K562 (cell line): Measurements from ENCODE around the gene KSR2. TPM values are rescaled to one million over a fixed set of nuclear protein-coding genes. Genes with fewer than 3 reads are reported as not detected.

Source experiments
- ATAC-seq: fragments of 200-7000 bp; cut with Tn5 transposase; 3 replicates; pipeline ENCODE4 v1.9.1; 2020; ENCODE audit warnings: moderate library complexity
- BruUV-seq: library from RNA; stranded (reverse); fragments of 400-500 nt; replicated peaks from 2 replicates; lab custom pipeline; 2021; lab: Mats Ljungman, UMichigan
- CTCF ChIA-PET: fragments of 300-600 bp; formaldehyde crosslinking; extraction: SDS; loops from one replicate; lab custom pipeline; 2021; ENCODE audit warnings: low intra/inter-chr PET ratio; lab: Yijun Ruan, JAX
- POLR2A ChIA-PET: fragments of 300-600, 350-650 bp; sonication (Branson Sonifier 250); formaldehyde crosslinking; extraction: SDS; loops from one replicate; lab custom pipeline; 2021; ENCODE audit warnings: antibody characterized with exemption, inconsistent platforms; lab: Yijun Ruan, JAX
- DNase-seq, 4 experiments: peaks; one replicate each; pipeline versions ENCODE4 v3.0.0 to v3.0.0-alpha.2; 2011 to 2018; ENCODE audit warnings: low spot score in 3 of 4, mixed read lengths in 3 of 4; ENCODE audit errors: extremely low read depth in 1 of 4
- FAIRE-seq: peaks from 2 replicates; lab custom pipeline; 2011; peaks lifted over from hg19 to GRCh38; lab: Jason Lieb, UNC
- H2AFZ ChIP-seq: 2 replicates; pipeline ENCODE4 v1.6.0; 2011; ENCODE audit warnings: low read depth, low read length, control low read depth, inconsistent platforms
- H3K27ac ChIP-seq: fragments of 200-600 bp; 3 replicates; pipeline ENCODE4 v1.8.0; 2011; ENCODE audit warnings: low read depth, mild to moderate bottlenecking, control low read depth, inconsistent platforms, low read length, moderate library complexity, mixed read lengths; ENCODE audit errors: extremely low read depth
- H3K27me3 ChIP-seq, 2 experiments: fragments of 300-600 bp in 1 of 2; 2 replicates in 1 of 2; 3 replicates in 1 of 2; pipeline versions ENCODE4 v1.6.0 to v1.8.0; 2011; ENCODE audit warnings: inconsistent platforms in 2 of 2, low read length in 2 of 2, mild to moderate bottlenecking in 1 of 2, mixed read lengths in 1 of 2, moderate library complexity in 1 of 2; ENCODE audit not compliant: control insufficient read depth in 2 of 2, insufficient read depth in 2 of 2
- H3K36me3 ChIP-seq: fragments of 300-600 bp; 3 replicates; pipeline ENCODE4 v1.8.0; 2011; ENCODE audit warnings: mild to moderate bottlenecking, low read length, inconsistent platforms; ENCODE audit not compliant: control insufficient read depth, insufficient read depth
- H3K4me1 ChIP-seq, 2 experiments: fragments of 200-600 bp in 1 of 2; replicated peaks in 1 of 2; 2 replicates in 1 of 2; 3 replicates in 1 of 2; pipeline versions ENCODE4 v1.5.1 to v1.8.0; 2011; ENCODE audit warnings: inconsistent platforms in 2 of 2, low read length in 2 of 2, mild to moderate bottlenecking in 1 of 2, mixed read lengths in 1 of 2, moderate library complexity in 1 of 2; ENCODE audit not compliant: control insufficient read depth in 2 of 2, insufficient read depth in 2 of 2
- H3K4me2 ChIP-seq: 2 replicates; pipeline ENCODE4 v1.6.1; 2011; ENCODE audit warnings: low read length, control low read depth, inconsistent platforms, mixed read lengths; ENCODE audit not compliant: insufficient read depth
- H3K4me3 ChIP-seq: fragments of 200-600 bp; sonication (generic), shearing (Covaris generic); 2 replicates; pipeline ENCODE4 v1.5.1; 2016; ENCODE audit warnings: control low read depth, inconsistent platforms
- H3K79me2 ChIP-seq: fragments of 200-600 bp; 3 replicates; pipeline ENCODE4 v1.8.0; 2011; ENCODE audit warnings: low read length, inconsistent platforms; ENCODE audit not compliant: control insufficient read depth, insufficient read depth
- H3K9ac ChIP-seq, 2 experiments: 2 replicates each; pipeline versions ENCODE4 v1.6.0 to v1.6.1; 2011; ENCODE audit warnings: low read depth in 2 of 2, low read length in 2 of 2, control low read depth in 1 of 2, inconsistent platforms in 1 of 2, mild to moderate bottlenecking in 1 of 2, mixed read lengths in 1 of 2; ENCODE audit not compliant: insufficient read depth in 1 of 2
- H3K9me1 ChIP-seq: one replicate; pipeline ENCODE4 v1.6.0; 2011; ENCODE audit warnings: inconsistent platforms, mild to moderate bottlenecking, low read length, moderate library complexity; ENCODE audit not compliant: control insufficient read depth, insufficient read depth
- H3K9me3 ChIP-seq: replicated peaks from 2 replicates; pipeline ENCODE4 v1.5.1; 2011; ENCODE audit warnings: low read depth, low read length, inconsistent platforms; ENCODE audit not compliant: control insufficient read depth, insufficient read depth
- H4K20me1 ChIP-seq: replicated peaks from 2 replicates; pipeline ENCODE4 v1.6.1; 2011; ENCODE audit warnings: low read length, inconsistent platforms, mixed read lengths; ENCODE audit not compliant: control insufficient read depth, insufficient read depth
- EWSR1 ChIP-seq: fragments of 450-650 bp; IDR thresholded peaks from 2 replicates; pipeline ENCODE4 v1.6.1; 2018; ENCODE audit warnings: borderline replicate concordance, mild to moderate bottlenecking, low read depth, moderate library complexity; ENCODE audit not compliant: partially characterized antibody
- GATA2 ChIP-seq: sonication (generic); formaldehyde crosslinking; IDR thresholded peaks from 2 replicates; pipeline ENCODE4 v1.4.0; 2020; ENCODE audit warnings: mild to moderate bottlenecking, missing genetic modification reagents
- IFI16 ChIP-seq: fragments of 250-450 bp; sonication (Bioruptor Pico); IDR thresholded peaks from 2 replicates; pipeline ENCODE4 v2.1.2; 2022; ENCODE audit warnings: mild to moderate bottlenecking, inconsistent platforms
- MAFK ChIP-seq: IDR thresholded peaks from 2 replicates; pipeline ENCODE4 v1.6.1; 2011; ENCODE audit warnings: low read length, improper control_type of control experiment
- POLR2AphosphoS2 ChIP-seq: IDR thresholded peaks from 2 replicates; pipeline ENCODE4 v1.6.1; 2012; ENCODE audit warnings: low read length, improper control_type of control experiment
- SNIP1 ChIP-seq: fragments of 450-650 bp; IDR thresholded peaks from 2 replicates; pipeline ENCODE4 v1.7.1; 2017; ENCODE audit warnings: low read depth, mild to moderate bottlenecking
- TBL1XR1 ChIP-seq, 2 experiments: IDR thresholded peaks; 2 replicates each; pipeline ENCODE4 v1.6.1; 2012; ENCODE audit warnings: improper control_type of control experiment in 2 of 2, low read length in 2 of 2, mild to moderate bottlenecking in 1 of 2
- ZNF224 ChIP-seq: sonication (generic); formaldehyde crosslinking; IDR thresholded peaks from 2 replicates; pipeline ENCODE4 v1.8.0; 2022; ENCODE audit warnings: mild to moderate bottlenecking, missing genetic modification reagents
- ZNF695 ChIP-seq: fragments of 450-650 bp; formaldehyde crosslinking; IDR thresholded peaks from 2 replicates; pipeline ENCODE4 v1.4.0; 2020; ENCODE audit warnings: mild to moderate bottlenecking, moderate library complexity
- ZNF780A ChIP-seq: fragments of 250-450 bp; sonication (Bioruptor Pico); IDR thresholded peaks from 2 replicates; pipeline ENCODE4 v1.5.0; 2021; ENCODE audit warnings: mild to moderate bottlenecking
- ZSCAN29 ChIP-seq: fragments of 450-650 bp; IDR thresholded peaks from 2 replicates; pipeline ENCODE4 v1.6.1; 2017
- WGBS: fragments of 100-300 bp; shearing (Covaris generic); methylation state at CpG from one replicate; pipeline ENCODE4 v1.1.6; 2016; ENCODE audit warnings: low coverage, mixed read lengths; ENCODE audit not compliant: insufficient coverage; ENCODE audit errors: missing lambda C conversion rate; 5-methylcytosine and 5-hydroxymethylcytosine counted together
- in situ Hi-C: fragments of 300-500 bp; cut with MboI; formaldehyde crosslinking; loops from 4 replicates; pipeline ENCODE4 v1.15.0; 2018; ENCODE audit warnings: inconsistent platforms, mixed read lengths
- intact Hi-C: fragments of 100-400 bp; cut with micrococcal nuclease; formaldehyde crosslinking; loops from 2 replicates; pipeline ENCODE4 v1.14.2; 2022
- polyA plus RNA-seq, 8 experiments: library from polyadenylated mRNA; depleted of rRNA in 4 of 8; stranded (reverse) in 5 of 8; unstranded in 3 of 8; fragments of >200 nt; fragmentation: Nextera tagmentation in 2 of 8; fragmentation: Illumina TruSeq in 1 of 8; extraction: Ambion mirVana in 2 of 8; extraction: Trizol in 1 of 8; gene quantifications; 2 replicates each; pipeline versions ENCODE4 v1.2.1 to v1.2.3, GENCODE V29; 2011 to 2014; ENCODE audit warnings: inconsistent platforms in 1 of 8, missing spikeins in 1 of 8
- total RNA-seq, 7 experiments: library from RNA; depleted of rRNA in 6 of 7; stranded (reverse); fragments of >200 nt in 6 of 7; fragmentation: Illumina TruSeq in 2 of 7; extraction: Trizol in 2 of 7; gene quantifications; 2 replicates each; pipeline versions ENCODE4 v1.2.1 to v1.2.3, GENCODE V29; 2011 to 2021; ENCODE audit warnings: low replicate concordance in 1 of 7
- TF ChIP-seq, protein P1 (sequence below), 2 experiments: fragments of 450-650 bp; IDR thresholded peaks; 2 replicates each; pipeline ENCODE4 v1.6.1; 2018; ENCODE audit warnings: mild to moderate bottlenecking in 2 of 2, low read depth in 1 of 2; ENCODE audit not compliant: partially characterized antibody in 2 of 2
- TF ChIP-seq, protein P2 (sequence below): fragments of 250-450 bp; sonication (Bioruptor Pico); IDR thresholded peaks from 2 replicates; pipeline ENCODE4 v1.8.0; 2022; ENCODE audit warnings: moderate library complexity, mild to moderate bottlenecking, inconsistent platforms
- TF ChIP-seq, protein P3 (sequence below): sonication (generic); formaldehyde crosslinking; IDR thresholded peaks from 2 replicates; pipeline ENCODE4 v1.9.0; 2022; ENCODE audit warnings: mild to moderate bottlenecking, missing genetic modification reagents

The KSR2 gene
- total and polyA plus RNA-seq, 9 of the 15 experiments (the other 6 are each of a cell fraction or from before 2014, with no cell fraction given) = not detected

DNA sequence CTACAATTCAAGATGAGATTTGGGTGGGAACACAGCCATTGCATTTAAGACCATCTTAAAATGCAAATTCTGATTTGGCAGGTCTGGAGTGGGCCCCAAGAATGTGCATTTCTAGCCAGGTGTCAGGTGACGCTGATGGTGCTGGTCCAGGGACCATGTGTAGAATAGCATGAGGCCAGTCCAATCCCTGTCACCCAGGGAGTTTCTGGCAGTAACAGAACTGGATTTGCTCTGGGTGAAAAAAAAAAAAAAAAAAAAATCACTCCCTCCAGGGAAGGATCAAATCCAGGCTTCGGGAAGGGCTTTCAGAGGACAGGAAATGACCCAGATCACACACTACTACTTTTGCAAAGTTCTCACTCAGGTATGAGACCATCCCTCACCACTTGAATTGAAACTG lies 394.1 kb downstream of the KSR2 start (continued):
- TF ChIP-seq SNIP1 (no peak), ZNF695 (CRISPR knock-in tag) (no peak)

DNA sequence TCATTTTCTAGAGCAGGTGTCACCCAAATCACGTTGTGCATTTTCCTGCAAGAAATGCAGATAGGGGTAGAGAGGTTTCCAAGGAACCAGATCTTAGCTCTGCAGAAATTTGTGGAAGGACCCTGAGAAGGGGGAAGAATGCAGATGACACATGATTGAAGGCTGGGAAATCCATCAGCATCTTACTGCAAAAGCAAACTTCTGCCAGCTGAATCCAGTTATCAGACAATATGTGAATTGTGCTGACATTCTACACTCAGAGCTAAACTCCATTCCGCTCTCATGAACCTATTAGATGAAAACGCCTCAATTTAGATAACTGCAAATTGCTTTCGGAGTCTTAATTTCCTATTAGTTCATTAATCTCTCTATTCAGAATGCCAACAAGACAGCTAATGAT lies 396.0 kb downstream of the KSR2 start:
- ATAC-seq (no peak), FAIRE-seq (no peak)
- Histone ChIP-seq H3K27ac (no peak overlapping the region), H3K36me3 (no peaks in the 10 kb centered on the region), H3K4me1 (no peaks in the 10 kb centered on the region), H3K9ac (no peak overlapping the region), H3K9me3 (no peaks in the 10 kb centered on the region), H4K20me1 (no peaks in the 10 kb centered on the region), H3K9me1 (no peaks in the 10 kb centered on the region), H2AFZ (no peak overlapping the region)
- POLR2A ChIA-PET = no interaction called here
- CTCF ChIA-PET = no interaction called here
- intact Hi-C loops = no loop called here
- TF ChIP-seq, protein P1, sequence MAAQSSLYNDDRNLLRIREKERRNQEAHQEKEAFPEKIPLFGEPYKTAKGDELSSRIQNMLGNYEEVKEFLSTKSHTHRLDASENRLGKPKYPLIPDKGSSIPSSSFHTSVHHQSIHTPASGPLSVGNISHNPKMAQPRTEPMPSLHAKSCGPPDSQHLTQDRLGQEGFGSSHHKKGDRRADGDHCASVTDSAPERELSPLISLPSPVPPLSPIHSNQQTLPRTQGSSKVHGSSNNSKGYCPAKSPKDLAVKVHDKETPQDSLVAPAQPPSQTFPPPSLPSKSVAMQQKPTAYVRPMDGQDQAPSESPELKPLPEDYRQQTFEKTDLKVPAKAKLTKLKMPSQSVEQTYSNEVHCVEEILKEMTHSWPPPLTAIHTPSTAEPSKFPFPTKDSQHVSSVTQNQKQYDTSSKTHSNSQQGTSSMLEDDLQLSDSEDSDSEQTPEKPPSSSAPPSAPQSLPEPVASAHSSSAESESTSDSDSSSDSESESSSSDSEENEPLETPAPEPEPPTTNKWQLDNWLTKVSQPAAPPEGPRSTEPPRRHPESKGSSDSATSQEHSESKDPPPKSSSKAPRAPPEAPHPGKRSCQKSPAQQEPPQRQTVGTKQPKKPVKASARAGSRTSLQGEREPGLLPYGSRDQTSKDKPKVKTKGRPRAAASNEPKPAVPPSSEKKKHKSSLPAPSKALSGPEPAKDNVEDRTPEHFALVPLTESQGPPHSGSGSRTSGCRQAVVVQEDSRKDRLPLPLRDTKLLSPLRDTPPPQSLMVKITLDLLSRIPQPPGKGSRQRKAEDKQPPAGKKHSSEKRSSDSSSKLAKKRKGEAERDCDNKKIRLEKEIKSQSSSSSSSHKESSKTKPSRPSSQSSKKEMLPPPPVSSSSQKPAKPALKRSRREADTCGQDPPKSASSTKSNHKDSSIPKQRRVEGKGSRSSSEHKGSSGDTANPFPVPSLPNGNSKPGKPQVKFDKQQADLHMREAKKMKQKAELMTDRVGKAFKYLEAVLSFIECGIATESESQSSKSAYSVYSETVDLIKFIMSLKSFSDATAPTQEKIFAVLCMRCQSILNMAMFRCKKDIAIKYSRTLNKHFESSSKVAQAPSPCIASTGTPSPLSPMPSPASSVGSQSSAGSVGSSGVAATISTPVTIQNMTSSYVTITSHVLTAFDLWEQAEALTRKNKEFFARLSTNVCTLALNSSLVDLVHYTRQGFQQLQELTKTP (IDR thresholded peaks at IDR 0.05; ENCODE audit: low read depth in 1 of 2, partially characterized antibody in 2 of 2) = no peak
- no peak for TF ChIP-seq GATA2
- TF ChIP-seq, protein P2, sequence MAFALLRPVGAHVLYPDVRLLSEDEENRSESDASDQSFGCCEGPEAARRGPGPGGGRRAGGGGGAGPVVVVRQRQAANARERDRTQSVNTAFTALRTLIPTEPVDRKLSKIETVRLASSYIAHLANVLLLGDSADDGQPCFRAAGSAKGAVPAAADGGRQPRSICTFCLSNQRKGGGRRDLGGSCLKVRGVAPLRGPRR = no peak
- TF ChIP-seq ZNF780A = no peak
- TF ChIP-seq MAFK = no peak
- TF ChIP-seq, protein P3, sequence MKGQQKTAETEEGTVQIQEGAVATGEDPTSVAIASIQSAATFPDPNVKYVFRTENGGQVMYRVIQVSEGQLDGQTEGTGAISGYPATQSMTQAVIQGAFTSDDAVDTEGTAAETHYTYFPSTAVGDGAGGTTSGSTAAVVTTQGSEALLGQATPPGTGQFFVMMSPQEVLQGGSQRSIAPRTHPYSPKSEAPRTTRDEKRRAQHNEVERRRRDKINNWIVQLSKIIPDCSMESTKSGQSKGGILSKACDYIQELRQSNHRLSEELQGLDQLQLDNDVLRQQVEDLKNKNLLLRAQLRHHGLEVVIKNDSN (CRISPR knock-in tag) = no peak
- no peak for TF ChIP-seq EWSR1
- no peak for TF ChIP-seq ZNF224 (CRISPR knock-in tag)
- no peak for TF ChIP-seq IFI16 (CRISPR knock-in tag)
- no peak for TF ChIP-seq POLR2AphosphoS2
- no peak for TF ChIP-seq ZSCAN29
- TF ChIP-seq TBL1XR1 (IDR thresholded peaks at IDR 0.05; ENCODE audit: low read length in 2 of 2) = no peak
- TF ChIP-seq, all 486 proteins: peak for 0
- 0% methylated on average over 4 of the region's 4 CpGs for WGBS
- no peak overlapping the region for H3K4me3 ChIP-seq
- H3K27me3 ChIP-seq = peaks cover 7 to 15% of the 10 kb centered on the region in 2 experiments; a peak in 4 of 5 replicates
- in situ Hi-C loops = no loop called here
- no TSS peak for BruUV-seq
- no peak for DNase-seq
- no peaks in the 10 kb centered on the region for H3K79me2 ChIP-seq
- H3K4me2 ChIP-seq = no peak overlapping the region
